Kidney glomerular epithelial cell (primary cell): ENCODE results near the gene IGSF9.

Source experiments
- DNase-seq: peaks from one replicate; lab custom pipeline; 2025; lab: John Stamatoyannopoulos, UW

The IGSF9 gene

DNA sequence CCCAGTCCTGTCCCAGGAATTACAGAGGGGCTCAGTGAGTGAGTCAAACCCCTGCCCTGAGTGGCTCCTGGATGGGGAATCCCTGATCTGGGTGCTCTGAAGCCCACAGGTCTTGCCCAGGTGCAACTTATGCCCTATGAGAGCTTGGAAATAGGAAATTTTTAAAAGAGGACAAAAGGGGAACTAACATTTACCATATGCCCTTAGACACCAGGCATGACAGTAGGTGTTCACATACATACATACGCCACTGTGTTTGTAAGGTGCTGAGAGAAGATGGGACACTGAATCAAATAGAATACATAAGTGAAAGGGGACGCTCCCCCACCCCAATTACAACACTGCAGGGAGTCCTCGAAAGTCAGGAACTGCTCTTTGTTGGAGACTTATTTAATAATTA is 46.9 kb downstream of the IGSF9 start:
- DNase-seq: no peak

- DNase-seq: no peak
Observed at GRCh38 chr1:159897962-159898361, 47.5 kb downstream of the IGSF9 start.

DNA sequence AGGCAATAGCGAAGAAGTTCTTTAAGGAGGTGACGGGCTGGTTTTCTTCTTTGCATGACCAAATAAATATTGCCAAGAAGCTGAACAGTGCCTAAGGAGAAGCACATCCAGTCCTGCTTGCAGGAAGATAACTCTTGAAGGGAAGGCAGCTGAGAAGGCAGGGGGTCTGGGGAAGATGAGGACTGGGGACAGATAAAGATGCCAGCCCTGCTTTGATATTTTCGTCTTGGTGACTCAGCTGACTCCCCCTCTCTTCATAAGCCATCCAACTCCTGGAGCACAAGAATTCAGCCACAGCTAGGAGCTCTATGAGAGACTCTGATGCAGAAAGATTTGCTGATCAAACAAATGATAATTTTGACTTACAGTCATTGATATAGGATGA is 48.9 kb downstream of the IGSF9 start:
- DNase-seq: no peak

DNA sequence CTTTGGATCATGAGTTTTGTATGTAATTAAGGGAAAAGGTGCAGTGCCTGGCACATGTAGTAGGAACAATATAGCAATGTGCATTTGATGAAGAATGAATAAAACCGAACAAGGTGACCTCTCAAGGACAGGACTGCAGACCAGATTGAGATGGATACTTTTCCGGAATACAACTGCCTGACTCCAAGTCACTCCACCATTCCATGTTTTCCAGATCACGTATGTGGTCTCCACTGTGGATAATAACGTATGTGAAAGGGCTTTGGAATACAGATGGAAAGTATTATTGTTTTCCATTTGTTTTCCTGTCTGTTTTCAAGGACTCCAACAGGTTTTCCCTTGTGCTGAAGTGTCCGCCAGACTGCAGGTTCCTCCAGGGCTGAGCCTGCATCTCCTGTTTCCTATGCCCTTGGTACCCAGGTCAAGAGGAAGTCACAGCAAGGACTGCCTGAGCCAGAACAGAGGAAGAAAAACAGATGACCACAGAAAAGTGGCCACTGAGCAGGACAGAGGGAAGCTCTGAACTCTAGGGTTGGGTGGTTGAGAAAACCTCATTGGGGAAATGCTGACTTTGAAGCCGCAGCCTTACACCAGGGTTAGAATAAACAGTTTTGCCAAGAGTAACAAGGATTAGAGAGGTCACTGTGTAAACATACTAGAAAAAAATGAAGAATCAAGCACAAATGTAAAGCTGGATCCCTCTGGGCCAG is 49.4 kb downstream of the IGSF9 start:
- DNase-seq: no peak

DNA sequence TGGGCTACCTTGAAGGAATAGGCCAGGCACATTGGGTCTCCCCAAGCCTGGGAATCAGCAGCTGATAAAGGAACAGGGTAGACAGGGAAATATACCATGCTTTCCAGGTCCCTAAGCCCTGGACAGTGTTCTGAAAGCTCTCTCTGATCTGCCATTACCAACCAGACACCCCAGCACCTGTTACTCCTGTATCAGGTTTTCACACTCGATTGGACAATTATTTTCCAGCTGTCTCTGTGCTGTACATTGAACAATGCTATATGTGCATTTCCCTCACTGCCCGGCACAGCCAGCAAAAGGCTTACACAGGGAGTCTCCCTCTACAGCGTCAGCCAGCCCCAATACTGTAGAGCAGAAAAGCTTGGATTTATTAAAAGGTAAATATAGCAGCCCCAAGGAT is 50.1 kb downstream of the IGSF9 start:
- no peak for DNase-seq

GRCh38 chr1:159892944-159893343 is 52.5 kb downstream of the IGSF9 start:
- no peak for DNase-seq

GRCh38 chr1:159891275-159892157 is 53.9 kb downstream of the IGSF9 start:
- peak; percentile 95 for DNase-seq

DNA sequence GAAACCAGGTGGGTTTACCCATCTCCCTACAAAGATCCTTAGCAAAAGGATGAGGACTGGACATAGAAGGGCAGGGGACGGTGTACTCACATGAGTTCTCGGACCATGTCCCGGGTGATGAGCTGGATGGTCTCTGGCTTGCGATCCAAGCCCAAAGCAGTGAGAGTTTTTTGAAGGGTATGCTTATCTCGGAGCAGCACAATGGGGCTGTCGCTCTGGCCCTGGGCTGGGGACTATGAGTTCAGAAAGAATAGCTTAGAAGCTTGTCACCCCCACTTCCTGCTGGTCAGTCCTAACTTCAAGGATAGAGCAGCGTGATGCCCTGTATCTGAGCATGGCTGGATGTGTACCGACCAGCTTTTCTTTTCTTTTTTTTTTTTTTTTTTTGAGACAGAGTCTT is 55.0 kb downstream of the IGSF9 start:
- no peak for DNase-seq

DNA sequence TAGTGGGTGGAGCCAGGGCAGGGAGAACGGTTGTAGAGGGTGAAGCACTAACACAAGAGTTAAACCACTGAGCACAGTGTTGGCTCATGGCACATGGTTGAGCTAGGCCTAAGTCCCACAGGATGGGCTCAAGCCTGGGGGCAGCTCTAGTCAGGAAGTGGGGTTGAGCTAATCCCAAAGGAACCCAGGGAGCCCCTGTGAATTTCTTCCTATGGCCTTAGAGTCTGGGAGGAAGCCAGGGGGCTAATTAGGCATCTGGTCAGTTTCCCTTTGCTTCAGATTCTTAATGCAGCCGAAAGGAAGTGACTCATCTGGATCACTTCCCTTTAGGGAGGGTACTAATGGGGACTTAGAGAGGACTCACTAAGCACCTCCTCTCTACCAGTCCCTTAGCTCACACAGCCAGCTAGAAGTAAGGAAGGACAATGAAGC is 55.6 kb downstream of the IGSF9 start:
- DNase-seq: no peak

DNA sequence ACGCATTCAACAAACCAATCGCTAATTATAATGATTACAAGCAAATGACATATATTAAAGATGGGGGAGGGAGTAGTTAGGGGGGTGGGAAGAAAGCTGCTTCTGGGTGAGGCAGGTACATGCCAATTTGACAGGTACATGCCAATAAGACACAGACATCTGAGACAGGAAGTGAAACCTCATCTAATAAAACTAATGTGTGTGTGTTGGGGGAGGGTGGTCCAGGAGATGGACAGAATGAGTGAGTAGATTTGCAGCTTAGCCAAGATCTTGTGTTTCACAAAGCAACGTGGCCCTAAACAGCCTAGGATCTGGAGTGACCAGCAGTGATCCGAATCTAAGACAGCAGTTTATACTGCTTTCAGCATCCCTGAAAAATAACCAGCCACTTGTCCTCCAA is 56.2 kb downstream of the IGSF9 start:
- no peak for DNase-seq

GRCh38 chr1:159884296-159884695 is 61.1 kb downstream of the IGSF9 start:
- DNase-seq: no peak

DNA sequence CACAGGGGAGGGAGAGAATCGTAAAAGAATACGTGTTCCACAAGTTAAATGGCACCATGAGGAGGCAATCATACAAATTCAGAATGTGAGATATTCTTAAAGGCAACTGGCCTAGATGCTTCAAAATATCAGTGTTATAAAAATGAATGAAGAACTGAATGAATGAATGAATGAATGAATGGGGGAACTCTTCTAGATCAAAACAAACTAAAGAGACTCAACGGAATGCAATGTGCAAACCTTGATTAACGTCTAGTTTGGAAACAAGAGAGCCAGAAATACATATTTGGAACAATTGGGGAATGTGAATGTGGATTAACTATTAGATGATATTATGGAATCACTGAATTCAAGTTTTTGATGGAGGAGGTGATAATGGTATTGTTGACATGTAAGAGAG is 62.3 kb downstream of the IGSF9 start:
- DNase-seq: no peak

DNA sequence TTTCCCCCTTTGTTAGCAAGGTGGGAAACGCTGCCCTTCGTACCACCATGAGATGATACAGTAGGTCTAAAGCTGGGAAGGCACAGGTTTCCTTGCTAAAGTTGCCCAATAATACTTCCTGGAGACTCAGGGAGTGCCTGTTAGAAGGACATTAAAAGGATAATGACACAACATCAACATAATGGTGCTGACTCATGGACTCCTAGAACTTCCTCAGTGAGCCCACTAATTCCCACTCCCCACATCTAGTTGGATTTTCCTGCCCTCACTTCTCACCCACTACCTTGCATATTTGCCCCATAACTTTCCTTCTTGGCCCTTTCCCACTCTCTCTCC is 62.9 kb downstream of the IGSF9 start:
- no peak for DNase-seq

DNA sequence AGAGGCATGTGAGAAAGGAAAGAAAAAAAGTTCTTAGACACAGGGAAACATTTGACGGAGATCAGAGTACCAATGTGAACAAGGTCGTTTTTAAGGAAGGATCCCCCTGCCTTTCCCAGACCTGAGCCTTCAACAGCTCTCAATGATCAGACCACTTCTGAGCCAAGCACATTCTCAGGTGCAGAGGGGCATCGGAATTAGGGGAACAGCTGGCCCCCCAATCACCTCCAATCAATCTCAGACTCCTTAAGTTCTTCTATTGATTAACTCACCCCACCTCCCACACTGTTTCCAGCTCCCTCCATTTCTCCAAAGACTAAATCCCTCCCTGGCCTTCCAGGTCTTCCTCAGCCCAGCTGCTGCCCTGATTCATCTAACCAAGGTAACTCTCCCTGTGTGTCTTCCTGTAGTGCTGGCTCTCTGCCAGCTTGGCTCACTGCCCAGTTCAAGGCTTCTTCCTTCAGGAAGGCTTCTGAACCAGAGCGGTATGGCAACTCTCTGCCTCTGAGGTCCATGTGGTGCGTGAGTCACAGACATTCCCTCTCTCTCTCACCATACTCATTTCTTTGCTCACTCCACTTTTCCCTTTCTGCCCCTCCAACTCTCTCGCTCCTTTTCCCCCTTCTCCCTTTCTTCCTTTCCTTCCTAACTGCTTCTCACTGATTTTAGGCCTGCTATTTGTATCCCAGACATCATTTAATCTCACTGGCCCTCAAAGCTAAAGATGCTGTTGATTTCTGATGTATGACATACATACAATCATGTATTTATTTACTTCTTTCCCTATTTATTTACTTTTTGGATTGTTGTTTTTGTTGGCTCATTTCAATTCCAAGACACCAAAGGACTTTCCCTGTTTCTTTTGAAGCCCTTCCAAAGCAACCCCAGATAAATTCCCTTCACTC is 63.5 kb downstream of the IGSF9 start:
- DNase-seq: peak; percentile 98

DNA sequence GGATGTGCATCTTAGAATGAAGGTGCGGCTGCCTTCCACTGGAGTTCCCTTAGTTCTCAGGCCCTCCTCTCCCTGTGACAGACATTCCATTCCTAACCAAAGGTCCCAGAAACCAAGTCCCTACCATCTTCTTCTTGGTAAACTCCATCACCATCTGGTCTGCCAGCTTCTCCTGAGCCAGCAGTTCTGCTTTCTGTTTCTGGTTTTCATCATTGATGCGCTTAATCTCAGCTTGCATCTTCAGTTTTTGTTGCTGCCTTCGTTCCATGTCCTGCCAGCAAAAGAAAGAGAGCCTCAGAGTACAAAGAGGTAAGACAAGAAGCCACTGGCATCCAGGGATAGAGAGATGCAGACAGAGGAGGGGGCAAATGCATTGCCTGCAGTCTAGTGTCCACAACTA is 65.0 kb downstream of the IGSF9 start:
- no peak for DNase-seq

DNA sequence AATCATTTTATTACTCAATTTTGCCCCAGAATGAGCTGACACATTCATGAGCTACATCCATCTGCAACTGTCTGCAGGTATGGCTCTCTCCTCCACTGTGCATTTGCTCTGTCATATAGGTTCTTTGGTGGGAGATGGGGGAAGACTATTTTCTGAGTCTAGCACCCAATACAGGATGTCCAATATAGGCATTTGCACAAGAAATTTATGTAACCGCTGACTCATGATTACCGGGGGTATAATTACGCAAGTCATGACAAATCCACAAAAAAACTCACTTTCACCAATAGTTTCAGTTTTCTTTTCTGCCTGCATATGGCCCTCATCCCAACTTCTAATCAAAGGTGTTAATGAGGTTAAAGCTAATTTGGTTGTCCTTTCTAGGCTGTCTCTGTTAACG is 65.4 kb downstream of the IGSF9 start:
- DNase-seq: no peak

- DNase-seq: no peak
Observed at GRCh38 chr1:159879136-159879535, 66.3 kb downstream of the IGSF9 start.

- no peak for DNase-seq
Observed at GRCh38 chr1:159877695-159878444, 67.5 kb downstream of the IGSF9 start.
